Measurements from ENCODE around the gene CES1. TPM values are rescaled to one million over a fixed set of nuclear protein-coding genes. Genes with fewer than 3 reads are reported as not detected.
"Not testable (repeated sequence)": the region's sequence is repeated elsewhere in the genome, so short reads cannot be mapped to it uniquely, and the experiment has no call there.

Gene CES1
- total and polyA plus RNA-seq, 2 donors = 25.0 to 61.4 TPM

DNA sequence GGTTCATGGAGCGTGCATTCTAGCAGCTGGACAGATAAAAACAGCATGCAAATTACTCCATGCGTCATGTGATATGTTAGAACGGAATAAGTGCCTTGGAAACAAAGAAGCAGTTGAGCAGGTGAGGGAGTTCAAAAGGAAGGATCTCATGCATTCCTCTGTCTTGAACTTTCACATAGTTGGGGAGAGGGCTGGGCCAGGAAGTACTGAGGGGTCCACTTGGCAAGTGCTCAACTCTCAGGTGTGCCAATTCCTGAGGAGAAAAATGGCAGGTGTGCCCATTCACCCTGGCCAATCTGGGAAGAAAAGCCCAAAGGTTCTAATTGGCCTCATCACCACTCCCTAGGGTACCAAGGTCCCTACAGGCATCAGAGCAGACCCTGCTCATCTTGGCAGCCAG, 67.7 kb downstream of the CES1 start:
- H3K27ac ChIP-seq (ENCODE audit: low read depth) = no peak overlapping the region
- no peak for DNase-seq (ENCODE audit: extremely low spot score)
- H3K4me3 ChIP-seq (ENCODE audit: low read depth, low read length) = no peak overlapping the region
- 66% methylated on average over 3 of the region's 3 CpGs for WGBS
- no peaks in the 10 kb centered on the region for H3K36me3 ChIP-seq (ENCODE audit: insufficient read depth)
- H3K4me1 ChIP-seq (ENCODE audit: insufficient read depth) = no peaks in the 10 kb centered on the region

DNA sequence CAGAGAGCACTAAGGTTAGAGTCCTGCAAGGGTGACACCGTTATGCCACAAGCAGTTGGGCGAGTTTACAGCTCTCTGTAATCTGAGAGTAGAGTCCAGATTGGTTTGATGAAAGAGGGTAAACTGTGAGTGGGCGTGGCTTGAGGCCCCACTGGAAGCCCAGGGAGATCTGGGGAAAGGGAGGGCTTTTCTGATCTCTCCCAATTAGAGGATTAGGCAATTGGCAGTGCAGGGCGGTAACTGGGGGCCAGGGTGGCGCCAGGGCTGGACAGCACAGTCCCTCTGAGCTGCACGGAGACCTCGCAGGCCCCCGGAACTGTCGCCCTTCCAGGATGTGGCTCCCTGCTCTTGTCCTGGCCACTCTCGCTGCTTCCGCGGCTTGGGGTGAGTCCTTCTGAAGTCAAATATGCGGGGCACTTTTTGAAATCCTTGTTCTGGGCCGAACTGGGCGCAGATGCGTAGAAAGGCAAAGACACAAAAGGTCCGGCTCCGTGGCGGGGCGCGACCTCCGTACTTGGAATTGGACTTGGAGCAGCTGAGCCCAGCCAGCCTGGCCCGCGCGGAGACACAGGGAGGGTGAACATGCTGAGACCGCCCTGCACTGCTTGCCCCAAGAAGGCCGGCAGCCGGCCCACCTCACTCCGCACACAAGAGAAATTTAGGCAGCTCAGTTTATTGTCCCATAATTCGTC, 72.4 kb downstream of the CES1 start:
- no peak overlapping the region for H3K4me3 ChIP-seq (ENCODE audit: low read depth, low read length)
- no peaks in the 10 kb centered on the region for H3K36me3 ChIP-seq (ENCODE audit: insufficient read depth)
- H3K4me1 ChIP-seq (ENCODE audit: insufficient read depth) = no peaks in the 10 kb centered on the region
- H3K27ac ChIP-seq (ENCODE audit: low read depth) = no peak overlapping the region
- DNase-seq (ENCODE audit: extremely low spot score) = no peak
- 18% methylated on average over 30 of the region's 30 CpGs for WGBS

DNA sequence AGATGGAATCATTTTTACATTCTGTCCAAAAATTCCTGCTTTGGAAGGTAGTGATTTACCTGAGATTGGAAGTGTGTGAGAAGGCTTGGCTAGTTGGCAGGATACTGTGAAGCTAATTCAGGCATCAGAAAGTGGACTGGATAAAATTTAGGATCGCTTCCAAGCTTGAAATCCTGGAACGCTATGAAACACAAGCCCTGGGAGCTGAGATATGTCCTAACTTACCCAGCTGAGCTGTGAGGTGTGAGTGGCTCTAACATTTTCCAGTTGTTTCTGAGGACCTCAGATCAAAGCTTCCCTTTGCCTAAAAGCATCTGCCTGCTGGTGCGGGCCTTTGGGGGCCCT, 73.0 kb downstream of the CES1 start:
- not testable (repeated sequence) for H3K36me3 ChIP-seq (ENCODE audit: insufficient read depth); DNase-seq (ENCODE audit: extremely low spot score); H3K4me3 ChIP-seq (ENCODE audit: low read depth, low read length); H3K27ac ChIP-seq (ENCODE audit: low read depth); H3K4me1 ChIP-seq (ENCODE audit: insufficient read depth)
- 19% methylated on average over 3 of the region's 3 CpGs for WGBS

DNA sequence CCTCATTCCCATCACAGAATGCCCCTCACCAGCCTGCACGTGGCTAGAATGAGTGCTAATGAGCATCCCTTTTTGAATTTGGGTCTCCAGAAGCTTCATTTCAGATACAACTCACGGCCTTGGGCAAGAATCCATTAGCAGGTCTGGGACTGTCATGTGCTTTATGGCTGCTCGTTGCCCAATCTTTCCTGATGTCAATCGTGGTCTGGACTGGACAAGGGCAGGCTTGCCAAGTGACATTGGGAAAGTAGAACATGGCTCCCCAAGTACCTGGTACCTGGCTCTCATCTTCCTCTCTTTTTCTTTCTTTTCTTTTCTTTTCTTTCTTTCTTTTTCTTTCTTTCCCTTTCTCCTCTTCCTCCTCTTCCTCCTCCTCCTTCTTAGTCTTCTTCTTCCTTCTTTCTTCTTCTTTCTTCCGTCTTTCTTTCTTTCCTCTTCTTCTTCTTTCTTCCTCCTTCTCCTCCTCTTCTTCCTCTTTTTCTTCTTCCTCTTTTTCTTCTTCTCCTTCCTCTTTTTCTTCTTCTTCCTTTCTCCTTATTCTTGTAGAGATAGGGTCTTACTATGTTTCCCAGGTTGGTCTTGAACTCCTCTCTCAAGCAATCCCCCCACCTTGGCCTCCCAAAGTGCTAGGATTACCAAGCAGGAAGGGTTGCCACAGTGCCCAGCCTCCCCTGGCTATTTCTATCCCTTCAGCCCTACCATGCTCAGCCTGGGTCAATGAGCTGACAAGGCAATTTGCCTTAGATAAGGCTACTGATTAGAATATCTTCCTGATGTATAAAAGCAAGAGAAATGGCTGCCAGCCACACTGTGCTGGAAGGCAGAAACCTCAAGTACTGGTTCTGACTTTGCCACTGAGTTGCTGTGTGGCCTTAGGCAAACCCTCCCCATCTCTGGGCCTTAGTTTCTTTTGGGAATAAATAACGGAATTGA, 75.0 kb downstream of the CES1 start:
- DNase-seq (ENCODE audit: extremely low spot score); H3K36me3 ChIP-seq (ENCODE audit: insufficient read depth); H3K27ac ChIP-seq (ENCODE audit: low read depth); H3K4me3 ChIP-seq (ENCODE audit: low read depth, low read length); H3K4me1 ChIP-seq (ENCODE audit: insufficient read depth): not testable (repeated sequence)
- 66% methylated on average over 6 of the region's 6 CpGs for WGBS

DNA sequence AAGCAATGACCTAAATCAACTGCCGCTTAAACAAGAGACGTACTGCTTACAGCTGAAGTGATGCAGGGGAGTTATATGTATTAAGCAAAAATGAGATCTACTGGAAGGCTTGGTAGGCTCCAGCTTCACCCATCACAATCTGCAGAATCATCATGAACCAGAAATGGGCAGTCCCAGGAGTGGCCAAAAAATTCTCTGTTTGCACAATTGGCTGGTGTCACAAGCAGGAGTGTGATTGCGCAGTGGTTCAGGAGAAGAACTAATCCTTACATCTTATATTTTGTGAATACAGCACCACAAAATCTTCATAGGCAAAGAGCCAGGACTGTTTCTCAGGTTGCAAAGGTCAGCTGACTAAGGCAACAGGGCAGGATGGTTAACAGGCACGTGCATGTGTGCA, 75.9 kb downstream of the CES1 start:
- Histone ChIP-seq H3K4me3 (ENCODE audit: low read depth, low read length) (no peak overlapping the region), H3K27ac (ENCODE audit: low read depth) (no peak overlapping the region), H3K36me3 (ENCODE audit: insufficient read depth) (no peaks in the 10 kb centered on the region), H3K4me1 (ENCODE audit: insufficient read depth) (no peaks in the 10 kb centered on the region)
- WGBS = 70% methylated on average over 4 of the region's 4 CpGs
- no peak for DNase-seq (ENCODE audit: extremely low spot score)

DNA sequence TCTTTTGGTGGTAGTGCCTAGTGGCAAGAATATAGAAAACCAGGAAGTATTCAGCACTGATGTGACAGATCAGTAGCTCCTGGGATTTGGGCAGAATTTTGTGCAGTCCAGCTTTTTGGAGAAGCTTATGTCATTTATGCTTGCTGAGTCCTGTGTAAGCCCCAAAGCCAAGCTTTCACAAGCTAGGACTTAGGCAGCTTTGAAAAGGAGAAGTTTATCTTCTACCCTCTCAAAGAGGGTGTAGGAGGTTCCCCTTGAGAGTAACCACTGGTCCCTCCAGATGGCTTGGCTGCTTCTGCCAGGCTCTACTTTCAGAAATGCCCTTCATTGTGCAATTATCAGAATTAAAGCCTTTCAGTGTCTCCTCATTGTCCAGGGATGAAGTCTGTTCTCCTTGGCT, 78.8 kb downstream of the CES1 start:
- H3K4me1 ChIP-seq (ENCODE audit: insufficient read depth) = no peaks in the 10 kb centered on the region
- no peak for DNase-seq (ENCODE audit: extremely low spot score)
- H3K27ac ChIP-seq (ENCODE audit: low read depth) = no peak overlapping the region
- H3K36me3 ChIP-seq (ENCODE audit: insufficient read depth) = no peaks in the 10 kb centered on the region
- no peak overlapping the region for H3K4me3 ChIP-seq (ENCODE audit: low read depth, low read length)

DNA sequence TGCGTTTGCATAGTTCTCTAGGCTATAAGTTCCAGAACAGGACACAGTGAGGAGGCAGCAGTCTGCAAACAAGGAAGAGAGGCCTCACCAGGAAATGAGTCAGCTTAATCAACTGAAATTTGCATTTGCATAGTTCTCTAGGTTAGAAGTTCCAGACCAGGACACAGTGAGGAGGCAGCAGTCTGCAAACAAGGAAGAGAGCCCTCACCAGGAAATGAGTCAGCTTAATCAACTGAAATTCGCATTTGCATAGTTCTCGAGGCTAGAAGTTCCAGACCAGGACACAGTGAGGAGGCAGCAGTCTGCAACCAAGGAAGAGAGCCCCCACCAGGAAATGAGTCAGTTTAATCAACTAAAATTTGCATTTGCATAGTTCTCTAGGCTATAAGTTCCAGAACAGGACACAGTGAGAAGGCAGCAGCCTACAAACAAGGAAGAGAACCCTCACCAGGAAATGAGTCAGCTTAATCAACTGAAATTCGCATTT, 79.7 kb downstream of the CES1 start:
- 70% methylated on average over 4 of the region's 4 CpGs for WGBS
- H3K4me3 ChIP-seq (ENCODE audit: low read depth, low read length); H3K36me3 ChIP-seq (ENCODE audit: insufficient read depth); H3K4me1 ChIP-seq (ENCODE audit: insufficient read depth); DNase-seq (ENCODE audit: extremely low spot score); H3K27ac ChIP-seq (ENCODE audit: low read depth): not testable (repeated sequence)

Other genes starting within 250 kb of the CES1 start
- 10.5 TPM for gene SLC6A2, start 177.1 kb downstream of the CES1 start, total RNA-seq
- 0.27 TPM for gene SLC6A2, start 177.1 kb downstream of the CES1 start, polyA plus RNA-seq
- not detected for gene CES5A, start 42.3 kb upstream of the CES1 start, total RNA-seq
- gene CES5A, start 42.3 kb upstream of the CES1 start, polyA plus RNA-seq = not detected